Stimulated activated CD4-positive, alpha-beta T cell treated with anti-CD3 and anti-CD28 coated beads, Interleukin-2, amount 100 ng/mL, for 4 hours (primary cell): Measurements from ENCODE around the gene SLC31A1.
"Not testable (repeated sequence)": the region's sequence is repeated elsewhere in the genome, so short reads cannot be mapped to it uniquely, and the experiment has no call there.

ENCODE experiments used
- DNase-seq: peaks from one replicate; pipeline ENCODE4 v3.0.0-alpha.2; 2020; ENCODE audit warnings: low read depth

Gene SLC31A1

DNA sequence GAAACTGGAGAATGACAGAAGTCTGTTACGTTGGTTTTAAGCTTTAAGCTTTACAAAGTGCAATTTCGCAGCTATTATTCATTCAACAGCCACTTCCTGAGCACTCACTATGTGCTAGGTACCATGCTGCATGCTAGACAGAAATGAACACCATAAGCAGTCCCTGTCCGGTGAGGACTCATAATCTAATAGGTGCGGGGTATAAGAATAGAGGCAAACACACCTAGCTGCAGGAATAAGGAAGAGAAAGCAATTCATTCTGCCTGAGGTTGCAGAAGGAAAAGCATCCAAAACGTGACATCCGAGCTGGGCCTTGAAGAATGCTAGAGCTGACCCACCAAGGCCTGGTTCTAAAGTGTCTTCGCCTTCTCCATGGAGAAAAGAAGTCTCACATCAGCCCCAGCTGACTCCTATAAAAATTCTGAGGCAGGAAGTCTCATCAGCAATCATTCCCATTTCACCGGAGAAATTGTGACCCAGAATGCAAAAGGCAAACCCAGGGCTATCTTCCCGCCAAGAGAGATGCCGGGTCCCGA, 809 bp upstream of the SLC31A1 start:
- DNase-seq, result no peak

DNA sequence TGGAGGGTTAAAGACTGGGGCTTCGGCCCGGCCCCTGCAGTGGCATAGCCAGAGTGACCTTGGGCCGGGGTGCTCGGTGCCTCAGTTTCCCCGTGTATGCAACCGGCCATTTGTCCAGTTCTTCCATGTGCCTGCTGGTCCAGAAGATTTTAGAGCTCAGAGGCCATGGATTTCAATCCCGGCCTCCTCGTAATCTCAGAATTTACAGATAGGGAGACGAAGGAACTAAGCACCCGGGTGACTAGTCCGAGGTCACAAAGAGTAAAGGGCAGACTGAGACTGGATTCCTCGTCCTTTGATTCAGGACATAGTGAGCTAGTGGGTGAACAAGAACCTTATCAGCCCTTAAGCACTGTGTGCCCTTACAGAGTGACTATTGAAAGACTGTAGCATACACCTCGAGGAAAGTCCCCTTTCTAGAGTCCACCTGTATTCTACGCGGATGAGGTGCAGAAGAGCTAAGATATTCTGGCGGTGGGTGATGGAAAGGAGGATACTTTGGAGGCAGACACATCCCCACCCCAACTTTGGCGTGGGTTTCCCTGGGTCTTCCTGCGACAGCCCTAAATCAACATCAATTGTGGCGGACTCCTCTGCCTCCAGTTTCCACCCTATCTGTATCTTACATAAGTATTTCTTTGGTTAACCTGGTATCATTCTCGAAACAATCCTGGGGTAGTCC, 597 bp downstream of the SLC31A1 start:
- no peak for DNase-seq

DNA sequence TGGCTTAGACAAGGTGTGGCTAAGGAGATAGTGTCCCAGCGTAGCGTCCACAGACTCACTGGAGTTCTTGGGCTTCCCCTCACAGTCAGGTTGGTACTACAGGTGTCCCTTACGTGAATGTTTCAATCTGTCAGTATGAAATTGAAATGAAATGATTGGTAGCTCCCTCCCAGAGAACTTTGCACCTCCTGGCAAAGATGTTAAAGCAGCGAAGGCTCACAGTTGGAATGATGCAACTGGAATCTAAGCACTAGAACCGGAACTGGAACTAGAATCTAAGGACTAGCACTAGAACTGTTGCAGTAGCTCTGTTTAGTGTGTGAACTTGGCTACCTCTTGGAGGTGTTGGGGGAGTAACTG, 1.1 kb downstream of the SLC31A1 start:
- DNase-seq, result no peak

DNA sequence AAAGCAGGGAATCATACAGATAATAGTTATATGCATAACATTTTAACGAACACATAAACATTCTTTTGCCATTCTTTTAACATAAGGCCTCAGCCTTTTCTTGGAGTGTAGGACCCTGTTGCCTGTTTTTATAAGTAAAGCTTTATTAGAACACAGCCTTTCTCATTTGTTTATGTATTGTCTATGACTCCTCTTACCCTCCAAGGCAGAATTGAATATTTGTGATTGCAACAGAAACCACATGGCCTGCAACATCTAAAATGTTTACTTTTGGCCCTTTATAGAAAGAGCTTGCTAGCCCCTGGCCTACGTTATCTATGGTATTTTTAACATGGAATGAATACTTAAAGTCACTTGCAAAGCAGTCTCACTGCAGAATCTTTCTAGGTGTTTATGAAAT, 2.6 kb downstream of the SLC31A1 start:
- DNase-seq, result no peak

DNA sequence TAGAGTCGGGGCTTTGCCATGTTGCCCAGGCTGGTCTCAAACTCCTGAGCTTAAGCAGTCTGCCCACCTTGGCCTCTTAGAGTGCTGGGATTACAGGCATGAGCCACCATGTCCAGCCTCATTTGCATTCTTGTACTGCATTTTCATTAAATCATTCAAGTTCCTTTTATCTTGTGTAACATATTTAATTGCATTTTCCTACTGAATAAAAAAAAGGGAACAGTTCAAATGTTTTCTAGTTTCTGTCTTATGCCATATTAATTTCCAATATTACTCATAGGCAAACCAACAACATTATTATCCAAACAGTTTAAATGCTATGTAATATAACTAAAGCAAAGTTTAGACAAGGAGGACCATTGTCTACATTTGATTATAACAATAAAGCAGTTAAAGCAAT, 6.1 kb downstream of the SLC31A1 start:
- no peak for DNase-seq

DNA sequence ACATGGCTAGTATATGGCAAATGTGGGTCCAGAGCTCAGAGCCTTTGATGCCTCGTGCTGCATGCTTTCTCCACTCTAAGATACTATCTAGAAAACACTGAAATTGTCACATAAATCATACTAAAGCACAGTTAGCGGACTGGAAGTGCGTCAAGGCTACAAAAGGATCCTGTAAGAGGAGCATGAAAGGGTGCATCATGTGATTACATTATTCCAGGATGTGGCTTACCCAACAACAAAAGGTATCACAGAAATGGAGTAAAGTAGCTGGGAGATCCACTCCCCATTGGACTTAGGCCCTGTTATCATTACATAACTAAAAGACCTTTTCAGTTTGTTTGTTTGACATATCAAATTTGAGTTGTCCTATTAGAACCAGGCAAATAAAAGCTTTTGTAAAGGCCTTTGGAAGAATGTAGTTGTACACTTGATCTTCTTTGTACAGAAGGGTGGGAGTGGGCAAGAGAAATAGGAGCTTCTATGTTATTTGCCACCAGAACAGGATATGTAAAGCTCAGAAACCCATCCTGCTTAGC, 6.9 kb downstream of the SLC31A1 start:
- no peak for DNase-seq

DNA sequence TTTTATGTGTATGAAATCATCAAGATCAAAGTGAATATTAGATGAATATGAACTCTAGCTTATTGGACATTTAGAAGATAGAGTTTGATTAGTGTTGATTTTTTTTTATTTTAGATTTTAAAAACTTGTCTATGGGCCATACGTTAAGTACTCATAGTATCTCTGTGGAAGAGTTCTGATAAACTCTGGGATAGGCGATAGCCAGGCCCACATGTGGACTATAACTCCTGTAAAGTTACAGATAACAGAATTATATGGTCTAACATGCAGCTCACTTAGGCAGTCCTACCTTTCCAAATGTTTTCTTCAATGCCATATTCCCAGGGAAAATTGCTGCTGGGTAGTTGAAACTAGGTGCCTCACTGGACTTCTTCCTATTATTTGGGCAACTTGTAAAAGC, 10.4 kb downstream of the SLC31A1 start:
- no peak for DNase-seq

DNA sequence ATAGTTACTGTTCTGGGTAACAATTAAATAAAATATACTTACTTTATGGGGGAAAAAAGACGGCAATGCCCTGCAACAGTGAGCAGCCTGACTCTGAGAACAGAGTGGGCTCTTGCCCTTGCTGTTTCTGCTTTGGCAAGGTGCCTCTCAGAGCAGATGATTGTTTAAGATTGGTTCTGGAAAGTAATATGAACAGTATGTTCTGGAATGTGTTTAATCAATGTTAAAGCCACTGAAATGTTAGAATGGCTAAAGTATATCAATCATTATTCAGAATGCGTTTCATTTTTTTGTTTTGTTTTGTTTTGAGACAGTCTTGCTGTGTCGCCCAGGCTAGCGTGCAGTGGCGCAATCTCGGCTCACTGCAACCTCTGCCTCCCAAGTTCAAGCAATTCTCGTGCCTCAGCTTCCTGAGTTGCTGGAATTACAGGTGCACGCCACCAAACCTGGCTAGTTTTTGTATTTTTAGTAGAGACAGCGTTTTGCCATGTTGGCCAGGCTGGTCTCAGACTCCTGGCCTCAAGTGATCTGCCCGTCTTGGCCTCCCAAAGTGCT, 14.4 kb downstream of the SLC31A1 start:
- DNase-seq, result not testable (repeated sequence)

DNA sequence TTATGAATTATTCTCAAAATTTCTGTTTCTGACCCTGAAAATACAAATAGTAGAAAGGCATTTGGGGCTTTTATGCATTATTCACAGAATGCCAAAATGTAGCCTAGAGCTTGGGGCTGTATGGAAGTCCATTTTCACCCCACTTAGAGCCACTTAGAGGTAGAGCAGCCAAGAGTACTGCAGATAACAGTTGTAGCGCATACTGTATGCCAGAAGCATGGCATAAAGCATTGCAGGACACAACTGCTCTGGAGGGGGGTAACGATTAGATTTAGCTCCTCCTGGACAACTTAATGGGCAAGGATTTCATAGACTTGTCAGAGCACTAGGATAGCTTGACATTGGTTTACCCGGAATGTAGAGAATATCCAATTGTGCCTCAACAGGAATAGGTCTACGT, 15.7 kb downstream of the SLC31A1 start:
- DNase-seq, result no peak

DNA sequence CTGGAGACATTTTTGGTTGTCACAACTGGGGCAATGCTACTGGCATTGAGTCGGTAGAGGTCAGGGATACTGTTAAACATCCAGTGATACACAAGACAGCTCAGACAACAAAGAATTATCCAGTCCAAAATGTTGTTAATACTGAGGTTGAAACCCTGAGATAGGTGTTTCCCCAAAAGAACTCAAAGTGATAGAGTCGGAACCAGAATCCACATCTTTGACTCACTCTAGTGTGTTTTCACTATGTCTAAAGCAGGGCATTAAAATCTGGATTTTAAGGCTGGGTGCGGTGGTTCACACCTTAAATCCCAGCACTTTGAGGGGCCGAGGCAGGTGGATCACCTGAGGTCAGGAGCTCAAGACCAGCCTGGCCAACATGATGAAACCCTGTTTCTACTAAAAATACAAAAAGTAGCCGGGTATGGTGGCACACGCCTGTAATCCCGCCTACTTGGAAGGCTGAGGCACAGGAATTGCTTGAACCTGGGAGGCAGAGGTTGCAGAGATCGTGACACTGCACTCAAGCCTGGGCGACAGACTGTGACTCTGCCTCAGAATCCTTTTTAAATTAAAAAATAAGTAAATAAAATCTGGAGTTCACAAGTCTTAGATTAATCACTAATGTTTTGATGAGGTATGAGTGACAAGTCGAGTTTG, 17.0 kb downstream of the SLC31A1 start:
- DNase-seq, result no peak

DNA sequence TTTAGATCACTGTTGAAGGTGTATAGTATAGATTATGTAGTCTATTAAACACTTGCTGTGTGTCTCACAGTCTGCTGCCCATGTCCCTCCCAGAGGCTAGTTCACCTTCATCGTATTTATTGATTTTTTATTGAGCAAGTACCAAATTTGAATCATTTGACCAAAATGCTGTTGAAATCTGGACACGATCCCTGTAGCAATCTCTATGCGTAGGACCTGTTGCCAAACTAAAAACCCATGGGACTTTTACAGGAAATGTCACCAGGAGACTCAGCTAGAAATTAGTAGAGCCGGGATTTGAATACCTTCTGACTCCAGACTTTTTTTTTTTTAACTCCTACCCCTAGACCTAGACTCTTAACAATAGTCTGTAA, 17.5 kb downstream of the SLC31A1 start:
- DNase-seq, result no peak

DNA sequence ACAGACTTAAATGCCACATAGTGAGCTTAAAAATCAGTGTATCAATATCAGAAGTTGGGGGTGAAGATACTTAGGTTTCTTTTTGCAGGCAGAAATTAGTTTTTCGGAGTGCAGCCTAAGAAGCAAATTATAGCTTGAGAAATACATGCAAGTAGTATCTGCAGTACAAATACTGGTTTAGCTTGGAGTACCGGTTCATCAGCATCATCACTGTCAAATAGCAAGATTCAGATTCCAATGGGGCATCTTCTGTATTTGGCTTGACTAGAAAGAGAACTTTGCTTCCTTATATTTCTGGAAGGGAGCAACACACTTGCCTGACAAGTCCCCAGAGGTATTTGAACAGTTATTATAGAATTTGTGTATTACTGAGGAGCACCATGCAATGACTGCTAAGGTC, 19.8 kb downstream of the SLC31A1 start:
- DNase-seq, result no peak

DNA sequence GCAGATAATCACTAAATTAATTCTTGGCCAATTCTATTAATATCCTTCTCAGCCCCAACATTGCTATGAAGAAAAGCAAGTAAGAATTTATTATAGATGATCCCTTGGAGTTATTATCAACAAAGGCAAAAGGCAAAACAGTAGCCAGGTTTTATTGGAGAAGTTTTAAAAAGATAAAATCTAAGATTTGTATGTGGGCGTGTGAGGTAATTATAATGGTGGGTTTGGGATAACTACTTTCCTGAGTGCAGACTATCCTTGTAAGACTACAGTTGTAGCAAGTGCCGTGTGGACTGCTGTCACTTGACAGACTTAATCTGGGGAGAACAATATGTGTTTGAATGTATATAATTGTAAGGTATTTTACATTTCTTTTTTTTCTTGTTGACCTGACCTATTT, 23.2 kb downstream of the SLC31A1 start:
- DNase-seq, result no peak

DNA sequence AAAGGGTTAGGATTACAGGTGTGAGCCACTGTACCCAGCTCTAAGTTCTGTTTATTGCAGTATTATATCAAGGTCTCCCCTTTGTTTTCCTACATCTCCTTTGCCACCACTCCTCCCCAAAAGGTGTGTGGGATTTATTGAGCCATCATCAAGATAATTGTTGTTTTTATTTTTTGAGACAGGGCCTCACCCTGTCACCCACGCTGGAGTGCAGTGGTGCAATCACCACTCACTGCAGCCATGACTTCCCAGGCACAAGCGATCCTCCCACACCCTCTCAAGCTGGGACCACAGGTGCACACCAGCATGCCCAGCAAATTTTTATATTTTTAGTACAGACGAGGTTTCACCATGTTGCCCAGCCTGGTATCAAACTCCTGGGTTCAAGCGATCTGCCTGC, 24.6 kb downstream of the SLC31A1 start:
- DNase-seq, result no peak

DNA sequence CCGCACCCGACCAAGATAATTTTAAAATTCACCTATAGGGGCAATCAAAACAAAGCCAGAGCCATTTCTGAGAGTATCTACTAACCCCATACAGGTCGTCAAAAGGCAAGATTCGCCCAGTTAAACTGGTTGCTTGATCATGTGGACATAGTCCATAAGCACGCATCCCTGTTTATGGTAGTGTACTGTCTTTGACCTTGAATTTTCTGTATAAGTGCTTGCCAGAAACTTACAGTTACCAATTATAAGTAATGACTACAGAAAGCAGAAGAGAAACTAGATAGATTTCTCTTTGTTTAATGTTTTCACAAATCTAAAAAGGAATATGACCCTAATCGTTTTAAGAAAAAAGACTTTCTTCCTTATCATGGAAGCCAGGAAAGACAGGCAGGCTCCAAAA, 25.6 kb downstream of the SLC31A1 start:
- no peak for DNase-seq

DNA sequence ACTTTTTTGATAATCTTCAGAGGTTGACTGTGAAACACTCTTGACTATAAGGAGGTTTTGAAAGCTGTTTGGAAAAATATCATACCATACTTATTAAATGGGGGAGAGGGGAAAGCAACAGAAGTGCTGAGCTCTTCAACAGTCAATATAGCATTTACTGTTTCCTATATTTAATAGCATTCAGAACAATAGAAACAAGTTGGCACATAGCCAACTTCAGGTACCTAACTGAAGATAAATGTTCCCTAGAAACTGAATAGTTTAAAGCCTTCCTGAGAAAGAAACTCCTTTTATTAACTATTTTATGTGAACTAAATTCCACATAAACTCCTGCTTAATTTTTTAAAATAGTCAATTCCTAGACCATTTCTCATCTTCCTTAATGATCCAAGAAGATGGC, 26.3 kb downstream of the SLC31A1 start:
- no peak for DNase-seq

DNA sequence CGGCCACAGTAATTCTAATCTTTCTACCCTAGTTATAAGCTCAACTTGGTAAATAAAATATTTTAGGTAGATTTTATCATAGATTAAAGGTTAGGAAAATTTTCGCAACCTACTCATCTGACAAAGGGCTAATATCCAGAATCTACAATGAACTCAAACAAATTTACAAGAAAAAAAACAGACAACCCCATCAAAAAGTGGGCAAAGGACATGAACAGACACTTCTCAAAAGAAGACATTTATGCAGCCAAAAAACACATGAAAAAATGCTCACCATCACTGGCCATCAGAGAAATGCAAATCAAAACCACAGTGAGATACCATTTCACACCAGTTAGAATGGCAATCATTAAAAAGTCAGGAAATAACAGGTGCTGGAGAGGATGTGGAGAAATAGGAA, 28.3 kb downstream of the SLC31A1 start:
- DNase-seq, result not testable (repeated sequence)

DNA sequence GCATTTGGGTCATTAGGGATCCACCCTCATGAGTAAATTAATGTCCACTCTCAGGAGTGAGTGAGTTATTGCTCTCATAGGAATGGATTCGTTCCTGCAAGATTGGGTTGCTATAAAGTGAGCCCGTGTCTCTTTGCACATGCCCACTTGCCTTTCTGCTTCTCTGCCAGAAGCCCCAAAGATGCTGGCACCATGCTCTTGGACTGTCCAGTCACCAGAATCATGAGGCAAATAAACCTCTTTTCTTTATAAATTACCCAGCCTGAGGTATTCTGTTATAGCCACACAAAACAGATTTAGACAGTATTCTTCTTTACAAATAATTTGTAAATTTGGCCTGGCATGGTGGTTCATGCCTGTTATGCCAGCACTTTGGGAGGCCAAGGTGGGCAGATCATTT, 29.5 kb downstream of the SLC31A1 start:
- no peak for DNase-seq

DNA sequence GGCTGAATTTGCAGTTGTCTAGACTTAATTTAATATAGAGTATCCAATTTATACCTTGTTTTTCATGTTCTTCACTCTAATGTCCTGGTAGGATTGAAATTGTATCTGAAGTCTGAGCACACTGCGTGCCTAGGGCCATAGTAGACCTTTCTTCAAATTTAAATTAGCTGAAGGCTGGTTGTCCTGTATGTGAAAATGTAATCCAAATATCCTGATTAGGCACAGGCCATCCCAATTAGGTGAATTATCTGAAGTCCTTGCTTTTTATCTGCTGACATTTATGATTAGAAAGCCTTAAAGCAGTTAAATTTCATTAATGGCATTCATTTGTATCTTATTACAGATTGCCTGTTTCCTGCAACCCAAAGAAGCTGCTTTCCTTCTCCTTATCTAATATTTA, 33.6 kb downstream of the SLC31A1 start:
- DNase-seq, result no peak

DNA sequence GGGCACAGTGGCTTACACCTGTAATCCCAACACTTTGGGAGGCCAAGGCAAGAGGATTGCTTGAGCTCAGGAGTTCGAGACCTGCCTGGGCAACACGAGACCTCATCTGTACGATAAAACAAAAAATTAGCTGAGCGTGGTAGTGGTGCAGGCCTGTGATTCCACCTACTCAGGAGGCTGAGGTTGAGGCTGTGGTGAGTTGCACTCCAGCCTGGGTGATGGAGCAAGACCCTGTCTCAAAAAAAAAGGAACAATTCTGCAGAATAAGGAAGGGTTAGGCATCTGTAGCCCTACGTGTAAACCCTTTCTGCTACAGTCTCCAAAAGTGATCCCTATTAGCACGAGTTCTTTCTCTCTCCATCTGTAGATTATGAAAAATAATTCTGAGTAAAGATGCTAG, 34.1 kb downstream of the SLC31A1 start:
- DNase-seq, result no peak

DNA sequence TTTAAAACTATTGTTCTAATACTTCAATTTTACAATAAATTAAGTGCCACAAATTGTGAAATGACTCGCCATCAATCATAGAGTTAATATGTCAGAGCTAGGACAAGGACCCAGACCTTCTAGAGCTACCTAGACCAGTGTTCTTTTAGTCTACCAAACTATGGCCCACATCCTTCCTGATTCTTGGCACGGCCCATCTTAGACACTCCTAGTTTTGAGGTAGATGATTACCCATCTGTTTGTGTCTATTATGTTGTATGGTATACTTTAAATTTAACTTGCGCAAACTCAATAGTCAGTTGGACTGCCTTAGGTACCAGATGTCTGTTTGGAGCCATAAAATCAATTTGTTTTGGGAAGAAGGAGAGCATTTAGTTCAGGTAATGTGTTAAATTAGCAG, 36.5 kb downstream of the SLC31A1 start:
- DNase-seq, result no peak

DNA sequence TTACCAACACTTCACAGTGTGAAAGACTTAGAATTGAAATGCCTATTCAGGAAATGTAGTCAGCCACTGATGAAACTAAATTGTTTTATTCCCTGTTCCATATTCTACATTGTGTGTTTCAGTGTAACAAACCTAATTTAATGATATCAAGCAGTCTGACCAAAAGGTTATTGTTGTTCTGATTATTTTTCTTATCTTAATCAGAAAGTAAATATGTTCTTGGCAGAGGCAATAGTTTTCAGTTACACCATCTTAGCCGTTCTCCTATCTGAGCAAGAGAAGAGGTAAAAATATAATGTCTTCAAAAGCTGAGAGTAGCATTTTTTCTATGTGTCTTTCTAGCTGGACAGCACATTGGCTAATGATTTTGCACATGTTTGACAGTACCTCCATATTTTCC, 36.9 kb downstream of the SLC31A1 start:
- DNase-seq, result no peak

DNA sequence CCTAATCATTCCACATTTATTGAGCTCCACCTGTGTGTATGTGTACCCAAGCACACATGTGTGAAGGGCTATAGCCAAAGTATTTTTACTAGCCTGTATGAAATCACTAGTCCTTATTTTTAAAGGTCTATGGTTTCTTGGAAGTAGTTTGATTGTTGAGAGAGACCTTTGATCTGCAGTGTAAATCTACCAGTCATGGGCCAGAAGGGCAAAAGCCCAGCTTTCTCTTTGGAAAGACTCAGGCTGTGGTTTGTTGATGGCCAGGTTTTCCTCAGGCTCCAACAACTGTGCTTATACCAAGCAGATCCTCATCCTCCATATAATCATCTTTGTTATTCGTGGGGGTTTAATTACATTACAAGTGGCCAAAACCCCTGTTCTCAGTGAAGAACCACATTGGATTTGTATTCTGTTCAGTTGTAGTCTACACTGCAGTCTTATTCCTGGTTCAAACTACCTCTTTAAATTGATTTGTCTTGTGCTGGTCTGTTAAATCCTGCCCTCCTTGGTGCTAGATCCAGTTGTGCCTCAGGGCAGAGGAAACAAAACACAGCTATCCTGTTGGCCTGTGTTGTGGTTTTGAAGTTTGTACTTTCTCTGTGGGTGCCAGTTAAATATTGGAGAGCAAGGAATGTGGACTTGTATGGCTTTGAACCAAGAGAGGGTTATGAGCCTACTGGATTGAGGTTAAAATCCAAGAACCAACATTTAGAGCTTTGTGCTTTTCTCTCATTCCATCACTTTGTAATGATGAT, 40.8 kb downstream of the SLC31A1 start:
- DNase-seq, result no peak
